COLO668 (cell line): ENCODE data around the gene GDF2.
A peak's percentile ranks its signal among the peaks of the same experiment; 100 is the strongest.

Experiments used
- DNase-seq: peaks from one replicate; lab custom pipeline; 2025; ENCODE audit not compliant: unreplicated experiment; lab: John Stamatoyannopoulos, UW

The GDF2 gene

DNA sequence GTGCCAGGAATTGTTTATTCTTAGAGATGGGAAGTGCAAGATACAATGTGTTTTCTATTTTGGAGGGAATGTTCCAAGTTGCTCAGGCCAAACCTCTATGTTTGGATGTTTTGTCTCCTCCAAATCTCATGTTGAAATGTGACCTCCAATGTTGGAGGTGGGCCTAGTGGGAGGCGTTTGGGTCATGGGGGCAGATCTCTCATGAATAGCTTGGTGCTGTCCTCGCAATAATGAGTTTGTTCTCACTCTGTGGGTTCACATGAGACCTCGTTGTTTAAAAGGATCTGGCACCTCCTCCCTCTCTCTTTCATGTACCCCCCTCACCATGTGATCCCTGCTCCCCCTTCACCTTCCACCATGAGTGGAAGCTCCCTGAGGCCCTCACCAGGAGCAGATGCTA, 30.6 kb upstream of the GDF2 start:
- DNase-seq: no peak

DNA sequence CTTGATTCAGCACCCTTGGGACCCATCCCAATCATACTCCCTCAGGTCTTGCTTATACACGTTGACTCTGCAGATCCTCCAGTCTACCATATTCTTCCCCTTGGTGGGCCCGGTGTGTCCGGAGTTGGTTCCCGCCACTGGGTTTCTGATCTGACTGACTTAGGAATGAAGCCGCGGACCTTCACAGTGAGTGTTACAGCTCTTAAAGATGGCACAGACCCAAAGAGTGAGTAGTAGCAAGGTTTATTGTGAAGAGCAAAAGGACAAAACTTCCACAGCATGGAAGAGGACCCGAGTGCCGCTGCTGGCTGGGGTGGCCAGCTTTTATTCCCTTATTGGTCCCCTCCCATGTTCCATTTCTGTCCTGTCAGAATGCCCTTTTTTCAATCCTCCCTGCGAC, 28.2 kb upstream of the GDF2 start:
- no peak for DNase-seq

DNA sequence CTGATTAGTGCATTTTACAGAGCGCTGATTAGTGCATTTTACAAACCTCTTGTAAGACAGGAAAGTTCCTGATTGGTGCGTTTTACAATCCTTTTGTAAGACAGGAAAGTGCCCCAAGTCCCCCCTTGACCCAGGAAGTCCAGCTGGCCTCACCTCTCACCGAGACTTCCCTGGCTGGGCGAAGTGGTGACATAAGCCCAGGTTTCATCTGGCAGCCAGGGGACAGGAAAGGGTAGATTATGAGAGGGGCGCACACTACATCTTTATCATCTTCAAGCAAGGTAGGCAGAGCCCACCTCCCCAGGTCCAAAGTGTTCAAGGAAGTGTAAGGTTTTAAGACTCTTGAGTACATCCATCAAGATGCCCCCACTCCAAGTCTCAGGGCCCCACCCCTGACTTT, 27.8 kb upstream of the GDF2 start:
- DNase-seq: no peak

DNA sequence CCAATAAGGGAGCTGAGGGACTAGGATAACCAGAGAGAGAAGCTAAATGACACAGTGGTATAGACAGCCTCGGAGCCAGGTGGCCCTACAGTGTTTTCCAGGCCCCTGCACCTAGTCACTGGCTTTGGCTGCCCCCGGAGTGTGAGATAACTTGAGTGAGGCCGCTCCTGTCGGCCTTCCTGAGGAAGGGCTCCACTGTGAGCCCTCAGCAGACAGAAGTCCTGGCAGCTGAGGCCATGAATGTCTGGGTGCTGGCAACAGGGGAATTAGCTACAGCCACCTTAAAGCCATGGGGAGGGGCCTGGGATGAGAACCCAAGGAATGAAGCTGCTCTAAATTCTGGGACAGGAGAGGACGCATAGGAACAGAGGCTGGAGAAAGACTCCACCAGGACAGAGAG, 26.8 kb upstream of the GDF2 start:
- no peak for DNase-seq

DNA sequence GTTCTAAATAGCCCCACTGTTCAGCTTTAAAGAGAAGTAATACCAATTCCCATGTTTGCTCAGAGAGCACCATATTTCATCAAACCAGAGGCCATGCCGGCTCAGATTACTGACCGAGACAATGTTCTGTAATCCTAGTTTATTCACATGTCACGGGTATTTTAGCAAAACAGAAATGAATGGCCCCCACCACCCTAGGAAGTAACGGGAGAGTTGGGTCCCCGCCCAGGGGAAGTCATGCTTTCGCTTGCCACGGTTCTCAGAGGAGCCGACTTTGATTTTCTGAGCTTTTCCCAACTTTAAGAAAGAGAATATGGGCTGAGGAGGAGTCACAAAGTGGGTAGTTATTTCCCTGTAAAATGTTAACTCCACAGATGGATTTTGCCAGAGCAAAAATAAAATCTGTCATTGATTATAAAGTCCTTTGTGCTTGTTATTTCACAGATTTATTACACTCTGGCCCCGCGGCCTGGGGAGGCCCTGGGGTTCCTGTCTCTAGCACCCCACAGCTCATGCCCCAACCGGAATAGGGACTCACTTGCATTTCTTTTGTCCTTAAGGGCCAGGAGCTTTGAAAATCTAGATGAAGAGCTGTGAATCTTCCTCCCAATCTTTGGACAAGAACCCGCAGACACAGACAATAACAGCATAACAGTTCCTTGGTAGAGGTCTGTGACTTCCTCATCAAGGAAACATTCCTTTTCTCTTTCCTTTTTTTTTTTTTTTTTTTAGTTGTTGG, 25.9 kb upstream of the GDF2 start:
- no peak for DNase-seq

DNA sequence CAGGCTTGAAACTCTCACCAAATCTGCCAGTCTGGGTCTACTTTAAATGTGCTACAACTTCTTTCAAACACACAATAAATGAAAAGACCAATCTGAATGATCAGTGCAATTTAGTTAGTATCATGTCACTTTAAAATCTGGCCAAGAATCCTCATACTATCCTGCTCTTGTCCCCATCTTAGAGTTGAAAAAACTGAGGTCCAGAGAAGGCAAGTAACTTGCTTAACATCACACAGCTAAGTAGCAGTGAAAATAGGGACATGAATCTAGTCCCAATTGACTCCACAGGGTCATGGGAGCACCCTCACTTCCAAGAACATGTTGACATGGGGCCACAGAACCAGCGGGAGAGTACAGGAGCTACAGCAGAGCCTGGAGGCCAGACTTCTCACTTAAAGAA, 25.3 kb upstream of the GDF2 start:
- no peak for DNase-seq

DNA sequence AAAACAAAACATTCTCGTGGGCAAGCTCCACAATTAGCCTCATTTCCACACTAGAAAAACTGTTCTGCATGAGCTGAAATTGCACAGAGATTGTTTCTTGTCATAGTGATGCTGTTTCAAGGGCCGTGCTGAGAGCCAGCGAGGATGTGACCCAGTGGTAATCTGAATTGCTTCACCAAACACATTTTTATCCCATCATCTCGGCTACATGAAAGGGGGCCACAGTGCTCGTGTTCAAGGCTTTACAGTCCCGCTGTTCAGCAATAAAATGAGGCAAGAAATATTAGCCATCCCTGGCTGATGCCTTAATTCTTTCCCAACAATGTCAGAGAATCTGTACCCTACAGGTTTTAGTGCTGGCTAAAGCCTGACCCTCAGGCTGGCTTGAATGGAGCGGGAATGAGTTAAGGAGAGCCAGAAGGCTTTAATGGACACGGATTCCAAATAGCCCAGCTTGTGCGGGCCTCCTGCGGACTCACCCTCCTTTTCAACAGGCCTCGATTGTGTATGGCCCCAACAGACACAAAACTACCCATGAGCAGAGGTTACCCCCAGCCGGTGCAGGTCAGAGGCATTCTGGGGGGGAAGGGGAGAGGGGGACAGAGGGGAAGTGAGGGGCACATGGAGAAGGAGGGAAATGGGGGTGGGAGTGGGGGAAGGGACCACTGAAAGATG, 24.3 kb upstream of the GDF2 start:
- no peak for DNase-seq

DNA sequence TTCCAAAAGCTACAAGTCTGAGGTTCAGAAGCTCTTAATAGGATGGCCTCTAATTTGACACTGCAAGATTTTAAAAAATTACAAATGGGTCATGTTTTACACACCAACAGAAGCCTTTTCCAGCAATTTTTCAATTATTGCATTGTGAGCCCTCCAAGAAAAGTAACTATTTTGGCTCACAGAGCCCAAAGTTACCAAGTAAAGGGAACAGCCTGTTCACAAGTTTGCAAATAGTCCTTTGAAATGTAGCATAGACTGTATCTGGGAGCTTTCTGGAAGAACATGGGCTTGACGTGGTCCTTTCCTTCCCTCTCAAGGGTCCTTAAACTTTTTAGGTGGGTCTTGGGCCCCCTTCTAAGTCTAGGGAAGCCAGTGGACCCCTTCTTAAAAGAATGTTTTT, 23.5 kb upstream of the GDF2 start:
- no peak for DNase-seq

DNA sequence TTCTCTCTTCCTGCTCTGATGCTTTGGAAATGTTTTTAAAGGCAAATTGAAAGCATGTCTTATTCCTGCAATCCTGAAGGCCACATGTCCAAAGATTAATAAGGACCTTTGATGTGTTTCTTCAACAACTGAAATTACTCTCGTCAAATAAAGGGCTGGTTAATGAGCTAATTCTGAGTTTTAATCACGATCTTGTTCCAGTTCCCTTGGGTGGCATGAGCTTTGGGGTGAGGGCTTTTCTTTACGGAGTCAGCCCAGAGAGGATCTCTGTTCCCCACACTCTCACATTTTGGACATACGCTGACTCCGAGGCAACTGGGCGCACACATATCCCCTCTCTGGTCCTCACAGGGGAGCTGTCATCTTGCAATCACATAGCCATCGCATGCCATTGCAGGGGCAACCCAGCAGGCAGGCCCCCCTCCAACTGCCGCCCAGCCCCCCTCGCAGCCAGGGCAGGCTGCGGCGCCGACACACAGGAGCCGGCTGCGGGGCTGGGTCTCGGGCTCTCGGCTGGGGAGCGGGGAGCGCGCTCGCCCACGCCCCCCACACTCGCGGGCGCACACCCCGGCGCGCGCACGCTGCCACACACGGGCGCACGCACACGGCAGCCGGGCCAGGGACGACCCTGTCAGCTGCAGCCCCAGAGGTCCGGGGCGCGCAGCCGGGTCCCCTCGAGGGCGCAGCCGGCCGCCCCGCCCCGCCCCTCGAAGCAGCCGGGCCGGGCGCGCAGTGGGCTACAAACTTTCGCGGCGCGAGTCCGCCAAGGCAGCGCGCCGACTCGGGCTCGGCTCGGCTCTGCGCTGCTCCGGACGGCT, 22.4 kb upstream of the GDF2 start, which contains the start of gene GDF10:
TSS of gene GDF10 (plus strand) at position 587 of the 818 bp plus-strand sequence. CDS start 455 bp downstream, outside the sequence.
- DNase-seq: no peak

DNA sequence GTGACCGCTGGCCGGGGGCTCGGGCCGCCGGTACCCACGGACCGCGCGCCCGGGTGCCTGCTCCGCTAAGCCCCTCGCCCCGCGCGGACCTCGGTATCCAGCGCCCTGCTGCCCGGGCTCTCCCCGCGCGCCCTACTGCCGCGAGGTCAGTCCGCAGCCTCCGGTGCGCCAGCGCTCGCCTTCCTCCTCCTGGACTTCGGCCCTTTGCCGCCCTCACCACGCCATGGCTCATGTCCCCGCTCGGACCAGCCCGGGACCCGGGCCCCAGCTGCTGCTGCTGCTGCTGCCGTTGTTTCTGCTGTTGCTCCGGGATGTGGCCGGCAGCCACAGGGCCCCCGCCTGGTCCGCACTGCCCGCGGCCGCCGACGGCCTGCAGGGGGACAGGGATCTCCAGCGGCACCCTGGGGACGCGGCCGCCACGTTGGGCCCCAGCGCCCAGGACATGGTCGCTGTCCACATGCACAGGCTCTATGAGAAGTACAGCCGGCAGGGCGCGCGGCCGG, 21.8 kb upstream of the GDF2 start:
- no peak for DNase-seq

DNA sequence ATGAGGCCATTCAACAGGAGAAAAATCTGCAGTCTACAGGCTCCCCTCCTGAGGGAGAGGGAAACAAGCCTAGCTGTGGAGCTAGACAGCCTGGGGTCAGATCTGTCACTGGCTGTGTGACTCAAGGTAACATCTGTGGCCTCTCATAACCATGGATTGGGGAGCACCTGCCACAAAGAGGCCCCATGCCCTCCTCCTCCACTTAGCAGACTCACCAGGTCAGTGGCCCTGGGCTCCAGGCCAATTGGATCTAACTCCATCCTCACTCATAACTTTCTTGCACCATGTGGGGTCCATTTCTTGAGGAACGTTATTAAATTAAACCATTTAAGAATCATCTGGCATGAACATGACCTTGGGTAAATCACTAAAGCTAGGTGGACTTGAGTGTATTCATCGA, 20.4 kb upstream of the GDF2 start:
- DNase-seq: no peak

DNA sequence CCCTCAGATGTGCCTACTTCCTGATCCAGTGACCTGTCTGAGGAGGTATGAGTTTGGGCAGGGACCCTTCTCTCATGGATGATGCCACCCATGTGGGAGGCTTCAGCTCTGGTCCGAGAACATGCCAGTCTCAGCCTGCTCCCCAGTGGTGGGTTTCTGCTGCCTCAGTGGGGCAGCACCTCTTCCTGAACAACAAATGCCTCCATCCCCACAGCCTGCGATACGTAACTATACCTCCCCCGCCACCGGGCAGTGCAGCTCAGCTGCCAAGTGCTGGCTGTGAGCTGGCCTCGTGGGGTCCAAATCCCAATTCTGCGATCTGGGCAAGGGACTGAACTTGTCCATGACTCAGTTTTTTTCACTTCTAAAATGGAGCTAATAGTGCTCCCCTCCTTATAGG, 19.1 kb upstream of the GDF2 start:
- no peak for DNase-seq

DNA sequence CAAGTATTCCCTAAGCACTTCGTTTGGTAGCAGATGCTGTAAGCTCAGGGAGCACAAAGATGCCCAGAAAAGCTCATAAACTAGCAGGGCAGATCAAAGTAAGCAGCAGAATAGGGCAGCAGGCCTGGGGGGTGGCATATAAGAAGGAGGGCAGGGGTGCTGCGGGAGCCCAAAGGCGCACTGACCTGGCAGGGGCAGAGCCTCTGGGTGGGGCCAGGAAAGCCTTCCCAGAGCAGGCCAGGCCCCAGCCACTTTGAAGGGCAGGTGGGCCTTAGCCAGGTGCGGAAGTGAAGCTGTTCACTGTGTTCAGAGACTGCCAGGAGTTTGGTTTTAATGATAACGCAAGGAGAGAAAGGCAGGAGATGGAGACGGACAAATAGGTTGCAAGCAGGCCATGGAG, 18.4 kb upstream of the GDF2 start:
- no peak for DNase-seq

DNA sequence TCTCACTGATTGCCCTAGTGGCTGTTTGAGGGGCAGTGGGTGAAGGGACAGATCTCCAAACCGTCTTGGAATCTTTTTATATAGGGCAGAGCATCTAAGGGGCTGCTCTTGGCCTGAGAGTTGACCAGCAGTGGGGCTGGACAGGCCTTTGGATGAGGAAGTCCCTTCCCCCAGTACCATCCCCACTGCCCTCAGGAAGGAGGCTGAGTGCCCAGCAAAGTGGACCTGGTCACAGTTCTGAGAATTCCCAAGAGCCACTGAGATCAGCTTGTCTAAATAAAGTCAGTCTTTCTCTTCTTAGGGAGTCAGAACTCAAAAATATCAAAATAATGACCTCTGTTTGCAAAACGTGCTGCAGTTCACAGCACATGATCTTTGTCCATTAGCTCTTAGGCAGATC, 16.7 kb upstream of the GDF2 start:
- DNase-seq: no peak

DNA sequence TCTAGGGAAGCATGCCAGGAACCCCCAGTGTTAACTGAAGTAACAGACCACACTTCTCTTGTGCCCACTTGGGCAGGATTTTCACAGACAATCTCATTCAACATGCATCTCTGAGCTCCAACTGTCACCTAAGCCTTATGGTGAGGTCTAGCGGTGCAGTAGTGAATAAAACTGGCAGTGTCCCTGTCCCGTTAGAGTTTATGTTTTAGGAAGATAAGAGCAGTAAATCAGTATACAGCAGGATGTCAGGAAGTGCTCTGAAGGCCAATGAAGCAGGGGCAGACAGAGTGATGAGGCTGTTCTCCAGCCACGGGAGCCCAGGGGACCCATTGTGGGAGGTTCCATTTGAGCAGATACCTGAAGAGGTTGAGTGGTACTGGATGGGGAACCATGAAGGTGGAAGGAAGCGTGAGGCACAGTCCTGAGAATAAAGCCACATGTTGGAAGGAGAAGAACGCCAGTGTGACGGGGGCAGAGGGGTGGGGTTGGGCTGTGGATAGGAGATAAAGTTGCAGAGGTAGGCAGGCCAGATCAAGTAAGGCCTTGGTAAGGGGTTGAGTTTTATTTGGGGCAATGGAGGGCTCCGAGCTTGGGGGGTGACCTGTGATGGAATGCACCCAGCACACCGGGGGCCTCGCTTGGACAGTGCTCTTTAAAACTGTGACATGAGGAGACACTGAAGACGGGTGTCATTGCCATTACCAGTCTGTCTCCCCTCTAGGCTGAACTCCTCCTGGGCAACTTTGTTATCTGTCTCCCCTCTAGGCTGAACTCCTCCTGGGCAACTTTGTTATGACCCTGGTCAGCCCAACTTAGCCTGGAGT, 15.7 kb upstream of the GDF2 start:
- DNase-seq: no peak

DNA sequence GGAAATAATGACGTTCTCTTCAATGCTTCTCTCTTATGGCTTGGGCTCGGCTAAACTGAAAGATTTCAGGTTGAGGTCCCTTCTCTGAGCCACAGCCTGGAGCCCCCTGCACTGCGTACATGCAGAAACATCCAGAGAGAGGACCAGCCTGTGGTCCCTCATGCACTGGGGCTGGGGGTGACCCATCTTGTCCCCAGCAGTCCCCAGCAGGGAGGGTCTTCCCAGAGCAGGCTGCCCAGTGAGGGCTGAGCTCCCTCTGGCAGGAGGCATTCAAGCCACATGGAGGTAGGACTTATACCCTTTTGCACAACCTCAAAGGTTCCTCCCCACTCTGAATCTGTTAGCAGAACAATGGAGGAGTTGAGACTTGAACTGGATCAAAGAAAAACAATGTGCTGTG, 14.9 kb upstream of the GDF2 start:
- no peak for DNase-seq

DNA sequence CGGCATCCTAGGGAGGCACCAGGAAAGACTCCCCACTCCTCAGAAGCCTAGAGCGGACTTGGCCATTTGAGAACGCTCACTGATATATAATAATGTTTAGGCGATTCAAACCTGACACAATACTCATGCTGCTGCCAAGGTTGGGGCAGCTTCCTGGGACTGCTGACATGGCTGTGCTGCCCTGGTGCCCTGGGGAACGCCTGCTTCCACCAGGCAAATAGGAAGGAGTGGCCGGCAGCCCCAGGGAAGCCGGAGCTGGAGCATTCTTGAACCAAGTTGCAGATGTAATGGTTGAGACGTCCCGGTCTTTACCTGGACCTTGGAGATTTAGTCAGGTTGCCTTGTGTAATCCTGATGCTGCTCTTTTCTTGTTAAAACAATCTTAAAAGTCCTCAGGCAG, 13.5 kb upstream of the GDF2 start:
- no peak for DNase-seq

DNA sequence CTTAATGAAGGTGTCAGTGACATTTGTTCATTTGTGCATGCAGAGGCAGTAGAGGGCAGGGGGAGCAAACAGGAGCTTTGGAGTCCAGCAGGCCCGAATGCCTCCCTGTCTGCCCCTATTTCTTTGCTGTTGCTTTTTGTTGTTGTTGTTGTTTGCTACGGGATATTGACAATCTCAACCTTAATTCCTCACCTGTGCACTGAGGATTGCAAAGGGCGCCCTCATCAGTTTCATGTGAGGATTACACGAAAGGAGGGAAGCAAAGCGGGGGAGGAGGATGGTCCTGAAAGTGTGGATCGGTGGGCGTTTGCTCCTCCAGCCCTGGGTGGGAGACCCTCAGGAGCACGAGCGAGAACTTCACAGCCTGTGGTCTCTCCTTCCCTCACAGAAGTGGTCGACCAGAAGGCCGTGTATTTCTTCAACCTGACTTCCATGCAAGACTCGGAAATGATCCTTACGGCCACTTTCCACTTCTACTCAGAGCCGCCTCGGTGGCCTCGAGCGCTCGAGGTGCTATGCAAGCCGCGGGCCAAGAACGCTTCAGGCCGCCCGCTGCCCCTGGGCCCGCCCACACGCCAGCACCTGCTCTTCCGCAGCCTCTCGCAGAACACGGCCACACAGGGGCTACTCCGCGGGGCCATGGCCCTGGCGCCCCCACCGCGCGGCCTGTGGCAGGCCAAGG, 12.7 kb upstream of the GDF2 start:
- DNase-seq: no peak

DNA sequence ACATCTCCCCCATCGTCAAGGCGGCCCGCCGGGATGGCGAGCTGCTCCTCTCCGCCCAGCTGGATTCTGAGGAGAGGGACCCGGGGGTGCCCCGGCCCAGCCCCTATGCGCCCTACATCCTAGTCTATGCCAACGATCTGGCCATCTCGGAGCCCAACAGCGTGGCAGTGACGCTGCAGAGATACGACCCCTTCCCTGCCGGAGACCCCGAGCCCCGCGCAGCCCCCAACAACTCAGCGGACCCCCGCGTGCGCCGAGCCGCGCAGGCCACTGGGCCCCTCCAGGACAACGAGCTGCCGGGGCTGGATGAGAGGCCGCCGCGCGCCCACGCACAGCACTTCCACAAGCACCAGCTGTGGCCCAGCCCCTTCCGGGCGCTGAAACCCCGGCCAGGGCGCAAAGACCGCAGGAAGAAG, 12.2 kb upstream of the GDF2 start:
- DNase-seq: no peak

DNA sequence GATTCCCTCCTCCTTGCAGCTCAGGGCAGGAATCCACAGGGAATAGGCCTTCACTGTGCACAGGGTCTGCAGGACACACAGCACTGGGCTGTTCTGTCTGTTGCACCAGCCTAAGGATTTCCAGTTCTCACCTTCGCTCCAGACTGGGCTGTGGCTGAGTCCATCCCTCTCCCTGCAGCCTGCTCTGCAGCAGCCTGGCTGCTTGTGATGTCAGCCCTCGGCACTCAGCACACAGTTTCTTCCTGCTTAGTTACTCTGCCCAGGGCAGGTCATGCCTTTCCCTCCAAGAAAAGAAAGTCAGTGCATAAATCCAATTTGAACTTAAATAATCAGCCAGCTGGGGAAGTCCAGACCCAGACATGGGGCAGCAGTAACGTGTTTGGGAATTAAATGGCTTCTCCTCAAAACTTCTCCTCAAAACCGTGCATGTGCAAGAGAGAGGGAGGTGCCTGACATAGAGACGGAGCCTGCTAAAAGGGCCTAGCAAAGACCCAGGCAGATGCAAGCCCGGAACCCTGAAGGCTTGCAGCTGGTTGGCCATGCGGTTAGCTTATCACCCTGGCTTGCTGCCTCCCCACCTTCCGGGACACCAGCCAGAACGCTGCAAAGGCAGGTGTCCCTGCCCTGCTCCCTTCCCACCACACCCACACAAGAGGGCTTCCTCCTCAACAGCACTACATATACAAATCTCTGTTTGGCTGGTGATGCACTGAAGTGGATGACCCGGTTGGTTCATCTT, 10.9 kb upstream of the GDF2 start:
- peak; percentile 42 for DNase-seq
